ENCODE data around the gene MBOAT1.

Gene MBOAT1

DNA sequence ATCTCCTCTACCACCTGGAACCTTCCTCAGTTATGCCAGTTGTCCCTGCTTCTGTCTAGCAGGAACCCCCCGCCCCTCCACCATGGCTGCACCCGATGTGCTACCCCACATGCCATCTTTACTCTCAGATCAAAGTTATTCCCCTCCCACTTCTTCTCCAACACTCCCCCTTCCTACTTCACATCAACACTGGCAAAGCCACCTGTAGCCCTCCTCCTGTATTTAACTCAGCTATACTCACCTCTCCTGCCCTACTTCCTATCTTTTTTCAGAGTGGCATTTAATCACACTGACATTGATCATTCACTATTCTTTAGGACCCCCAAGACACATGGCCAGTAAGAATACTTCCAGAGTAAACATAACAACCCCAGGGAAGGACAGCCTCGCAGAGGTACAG, 84.3 kb downstream of the MBOAT1 start:
- no peak for DNase-seq

DNA sequence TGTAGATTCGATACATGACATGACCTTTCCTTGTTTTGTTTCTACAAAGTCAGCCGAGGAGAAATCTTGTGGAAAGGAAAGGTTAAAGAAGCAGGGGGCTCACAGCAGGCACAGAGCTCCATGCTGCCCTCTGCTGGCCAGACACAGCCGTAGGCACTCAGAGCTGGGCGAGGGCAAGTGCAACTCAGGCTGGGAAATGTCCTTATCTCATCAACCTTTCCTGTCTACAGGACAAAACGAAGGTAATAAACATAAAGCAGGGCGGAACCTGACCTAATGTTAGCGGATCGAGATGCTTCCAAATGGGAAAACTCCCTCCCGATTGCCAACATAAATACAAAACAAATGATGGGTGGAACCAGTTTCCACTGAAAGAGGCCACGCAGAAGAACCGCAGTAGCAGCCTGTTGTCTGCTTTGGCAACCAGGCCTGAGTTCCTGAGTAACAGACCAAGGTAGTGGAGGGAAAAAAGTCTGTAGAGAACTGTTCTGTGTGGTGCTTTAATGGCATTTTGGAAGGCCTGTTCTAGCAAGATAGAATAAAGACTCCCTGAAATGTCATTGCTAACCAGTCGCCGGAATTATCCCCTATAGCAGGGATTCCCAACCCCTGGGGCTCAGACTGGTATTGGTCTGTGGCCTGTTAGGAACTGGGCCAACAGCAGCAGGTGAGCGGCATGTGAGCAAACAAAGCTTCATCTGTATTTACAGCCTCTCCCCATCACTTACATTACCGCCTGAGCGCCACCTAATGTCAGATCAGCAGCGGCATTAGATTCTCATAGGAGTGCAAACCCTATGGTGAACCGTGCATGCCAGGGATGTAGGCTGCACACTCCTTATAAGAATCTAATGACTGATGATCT, 85.2 kb downstream of the MBOAT1 start:
- DNase-seq, result peak; percentile 68

DNA sequence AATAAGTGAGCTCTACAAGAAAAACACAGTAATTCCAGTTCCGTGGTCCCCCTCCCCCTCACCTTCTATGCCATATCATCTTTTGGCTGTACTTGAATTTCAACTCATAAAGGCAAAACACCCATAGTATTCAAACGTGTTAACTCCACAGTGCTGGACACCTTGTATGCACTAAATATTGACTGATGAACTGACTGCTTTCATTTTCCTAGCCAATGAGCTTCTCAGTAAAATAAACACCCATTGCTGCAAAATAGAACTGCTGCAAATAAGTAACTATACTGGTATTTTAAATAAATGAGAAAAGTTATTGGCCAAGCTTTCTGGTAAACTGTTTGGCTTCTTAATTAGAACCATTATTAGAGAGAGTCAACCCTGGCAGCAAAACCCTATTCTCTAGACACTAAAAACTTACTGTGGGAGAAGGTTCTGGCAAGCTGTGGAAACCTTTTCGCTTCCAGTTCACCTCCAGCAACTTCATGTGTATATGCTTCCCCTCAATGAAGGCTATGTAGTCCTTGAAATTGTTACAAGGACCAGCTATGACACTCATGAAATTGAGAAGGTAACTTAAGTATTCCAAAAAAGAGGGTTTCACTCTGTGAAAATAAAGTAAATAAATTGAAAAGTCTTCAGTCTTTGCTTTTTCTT, 86.0 kb downstream of the MBOAT1 start:
- DNase-seq, result no peak

DNA sequence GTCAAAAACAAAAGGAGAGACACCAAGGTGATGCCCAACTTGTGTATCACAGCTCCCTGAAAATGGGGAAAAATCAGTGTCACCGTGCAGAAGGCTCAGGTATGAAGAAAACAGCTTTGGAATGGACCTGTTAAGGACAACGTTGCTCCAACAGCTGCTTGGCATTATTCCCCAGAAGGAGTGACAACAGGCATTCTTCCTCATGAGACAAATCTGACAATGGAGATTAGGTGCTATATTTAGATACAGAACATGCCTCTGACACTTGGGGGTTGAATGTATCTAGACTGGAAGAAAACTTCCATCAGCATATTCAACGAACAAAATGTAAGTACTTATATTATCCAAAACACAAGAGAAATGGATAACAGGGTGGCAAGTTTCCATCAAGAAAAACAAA, 87.7 kb downstream of the MBOAT1 start:
- DNase-seq, result no peak

DNA sequence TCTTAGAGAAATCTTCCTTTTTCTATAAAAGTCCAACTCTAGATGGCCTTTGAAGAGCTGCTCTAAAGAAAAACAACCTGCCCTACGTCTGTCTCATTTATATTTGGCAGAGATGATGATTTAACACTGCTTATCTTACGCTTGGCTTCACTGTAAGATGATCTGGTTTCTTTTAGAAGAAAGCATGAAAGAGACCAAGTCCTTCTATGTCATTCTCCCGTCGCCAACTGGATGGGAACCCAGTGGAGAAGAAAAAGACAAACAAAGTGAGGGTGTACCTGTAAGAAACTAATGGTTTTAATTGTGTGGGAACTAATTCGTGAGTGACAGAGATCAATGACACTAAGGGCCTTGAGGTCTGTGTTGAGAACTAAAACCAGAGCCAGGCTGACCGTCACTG, 92.8 kb downstream of the MBOAT1 start:
- no peak for DNase-seq

DNA sequence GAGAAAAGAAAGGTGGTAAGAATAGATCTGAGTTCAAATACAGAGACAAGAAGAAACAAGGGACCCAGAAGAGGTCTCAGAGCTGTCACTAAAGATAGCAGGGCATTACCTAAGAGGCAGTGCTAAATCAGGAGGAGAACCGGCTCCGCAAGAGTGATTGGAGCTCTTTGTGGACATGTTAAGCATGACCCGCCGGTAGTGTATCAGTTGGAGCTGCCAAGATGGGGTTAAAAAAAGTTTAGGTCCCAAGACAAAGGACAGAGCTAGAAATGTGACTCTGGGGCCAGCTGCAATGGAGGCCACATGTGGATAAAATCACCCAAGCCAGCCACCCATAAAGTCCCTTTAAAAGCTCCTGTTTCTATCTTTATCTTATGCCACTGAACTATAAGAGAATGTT, 93.4 kb downstream of the MBOAT1 start:
- DNase-seq, result no peak

DNA sequence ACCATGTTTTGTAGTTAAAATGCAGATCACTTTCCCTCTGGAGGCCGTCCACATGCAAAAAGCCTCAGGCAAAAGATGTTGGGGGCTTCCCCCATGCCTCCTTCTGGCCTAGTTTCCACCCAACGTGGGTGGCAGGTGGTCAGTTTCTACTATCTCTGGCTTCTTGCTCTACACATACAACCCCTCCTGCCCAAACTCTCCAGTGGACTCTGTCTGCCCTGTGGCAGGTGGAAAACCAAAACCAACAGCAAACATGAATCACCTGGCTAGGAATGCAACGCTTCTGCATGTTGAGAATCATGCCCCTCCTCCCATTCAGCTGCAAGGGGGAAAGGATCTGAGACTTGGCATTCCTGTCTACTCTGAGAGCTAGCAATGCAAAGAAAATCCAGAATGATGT, 94.8 kb downstream of the MBOAT1 start:
- DNase-seq, result no peak

DNA sequence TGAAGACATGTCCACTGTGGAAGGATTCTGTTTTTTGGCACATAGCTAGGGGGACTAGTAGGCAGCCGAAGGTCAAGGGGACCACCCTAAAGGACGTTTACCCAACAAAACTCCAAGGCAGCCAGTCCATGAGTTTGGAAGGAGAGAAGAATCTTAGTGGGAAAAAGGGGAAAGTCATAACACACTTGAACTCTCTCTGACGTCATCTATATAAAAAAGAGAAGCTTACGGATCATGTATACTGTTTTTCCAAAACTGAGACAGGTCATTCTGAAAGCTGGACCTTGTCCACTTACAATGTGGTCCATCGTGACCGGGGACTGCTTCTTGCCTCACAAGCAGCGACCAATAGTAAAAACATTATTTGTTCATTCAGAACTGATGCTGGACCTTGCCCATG, 95.5 kb downstream of the MBOAT1 start:
- no peak for DNase-seq

DNA sequence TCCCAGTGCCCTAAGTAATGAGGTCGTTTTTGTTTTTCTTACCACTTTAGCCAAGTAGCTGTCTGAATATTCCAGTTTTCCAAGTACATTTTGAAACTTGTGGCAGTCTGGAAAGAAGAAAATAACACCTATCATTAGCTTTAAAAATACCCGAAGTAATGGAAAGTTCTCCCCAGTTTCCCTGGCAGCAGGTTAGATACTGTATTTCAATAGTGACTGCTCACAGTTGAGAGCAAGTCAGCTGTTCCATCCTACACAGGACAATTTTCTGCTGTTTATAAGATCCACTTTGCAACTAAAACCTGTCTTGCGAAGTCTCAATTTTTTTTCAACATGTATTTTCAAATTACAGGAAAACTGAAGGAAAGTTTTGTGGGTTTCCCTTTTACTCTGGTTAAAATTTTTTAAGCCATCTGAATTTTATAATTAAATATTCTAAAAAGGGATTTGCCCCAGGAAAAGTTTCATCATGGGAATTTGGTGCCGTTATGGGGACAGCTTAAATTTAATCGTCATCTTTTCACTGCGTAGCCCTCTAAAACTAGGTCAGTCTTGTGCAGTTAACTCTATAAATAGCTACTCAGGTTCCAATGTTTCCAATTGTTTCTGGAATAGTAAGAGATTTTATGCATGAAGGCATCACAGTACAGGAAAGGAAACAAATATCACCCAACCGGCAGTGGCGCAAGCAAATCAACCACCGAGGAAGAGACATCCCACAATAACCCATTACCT, 96.9 kb downstream of the MBOAT1 start:
- no peak for DNase-seq

DNA sequence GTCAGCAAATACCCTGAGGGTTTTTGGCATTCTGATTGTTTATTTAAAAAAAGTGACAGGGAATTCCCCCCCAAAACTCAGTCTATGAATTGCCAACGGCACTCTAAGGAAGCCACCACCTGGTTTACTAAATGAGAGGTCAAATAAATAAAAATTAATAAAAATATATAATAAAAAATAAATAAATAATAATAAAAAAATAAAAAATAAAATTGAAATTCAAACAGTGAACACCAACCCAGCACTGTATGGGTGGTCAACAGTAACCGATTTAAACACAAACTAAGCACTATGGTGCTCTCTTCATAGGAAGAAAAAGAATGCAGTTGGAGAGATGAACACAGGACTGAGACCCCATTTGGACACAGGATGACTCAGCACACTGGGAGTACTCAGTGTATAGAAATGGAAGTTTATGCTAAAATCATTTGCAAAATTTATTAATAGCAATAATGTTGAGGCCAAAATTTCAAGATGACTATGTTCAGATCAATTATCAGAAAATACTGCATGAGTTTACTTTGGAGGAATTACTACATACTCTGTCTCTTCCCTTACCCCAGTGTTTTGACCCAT, 98.5 kb downstream of the MBOAT1 start:
- no peak for DNase-seq

DNA sequence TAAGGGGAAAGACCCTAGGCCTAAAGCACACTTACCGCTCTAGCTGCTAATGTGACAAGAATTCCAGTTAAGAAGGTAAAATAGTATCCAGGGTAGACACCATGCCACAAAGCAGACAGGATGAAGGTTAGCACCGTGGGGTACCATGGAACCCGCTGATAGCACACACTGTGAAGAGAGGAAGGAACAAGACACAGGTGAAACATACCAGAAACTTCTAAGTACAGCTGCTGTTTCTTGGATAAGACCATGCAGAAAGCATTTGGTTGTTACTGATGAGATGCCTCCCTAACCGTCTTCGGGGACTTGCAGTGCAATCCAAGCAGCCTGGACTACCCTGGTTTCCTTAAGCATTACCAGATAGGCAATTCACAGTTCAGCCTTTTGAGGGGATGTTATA, 99.4 kb downstream of the MBOAT1 start:
- no peak for DNase-seq

DNA sequence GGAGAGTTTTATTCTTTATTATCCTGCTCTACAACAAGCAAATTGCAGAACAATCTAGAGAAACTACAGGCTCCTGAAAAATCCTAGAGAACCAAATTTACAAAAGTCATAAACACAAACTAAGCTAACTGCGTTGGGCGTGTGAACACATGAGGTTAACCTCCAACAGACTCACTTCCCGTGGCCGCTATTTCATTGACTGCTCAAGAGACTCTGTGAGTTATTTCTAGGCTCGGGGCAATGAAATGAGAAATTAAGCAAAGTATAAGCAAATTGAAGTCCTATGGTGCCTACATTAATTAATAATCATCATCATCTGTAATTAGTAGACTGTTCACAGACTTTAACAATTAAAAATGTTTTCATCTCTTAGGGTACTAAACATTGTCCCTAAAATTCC, 100.0 kb downstream of the MBOAT1 start:
- no peak for DNase-seq

DNA sequence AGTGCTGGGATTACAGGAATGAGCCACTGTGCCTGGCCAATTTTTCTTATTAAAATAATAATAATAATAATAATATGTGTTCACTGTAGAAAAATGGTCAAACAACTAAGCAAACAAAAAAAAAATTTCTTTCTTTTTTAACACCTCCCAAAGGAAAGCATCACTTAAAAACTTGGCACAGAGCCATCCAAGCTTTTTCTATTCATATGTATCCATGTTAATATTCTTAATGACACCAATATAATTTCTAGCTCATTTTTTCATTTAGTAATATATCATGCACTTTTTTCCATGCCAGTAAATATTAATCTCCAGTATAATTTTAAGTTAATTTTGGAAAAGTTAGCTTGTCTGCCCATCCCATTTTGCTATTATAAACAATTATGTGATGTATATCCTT, 101.8 kb downstream of the MBOAT1 start:
- DNase-seq, result no peak

DNA sequence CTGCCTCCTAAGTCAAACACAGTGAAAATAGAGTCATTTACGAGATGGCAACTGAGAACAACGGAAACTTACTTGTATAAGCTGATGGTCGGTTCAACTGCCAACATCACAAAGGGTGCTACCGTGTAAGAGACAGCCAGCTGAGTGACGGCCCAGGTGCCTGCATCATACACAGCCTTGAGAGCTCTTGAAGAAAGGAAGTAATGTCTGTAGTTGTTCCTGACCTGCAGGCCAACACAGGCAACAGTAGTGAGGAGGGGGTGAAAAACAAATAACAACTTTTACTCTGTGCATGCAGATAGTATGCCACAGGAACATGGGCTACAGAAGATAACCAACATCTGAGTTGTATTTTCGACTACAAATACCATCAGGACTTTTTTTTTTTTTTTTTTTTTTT, 102.7 kb downstream of the MBOAT1 start:
- DNase-seq, result no peak

DNA sequence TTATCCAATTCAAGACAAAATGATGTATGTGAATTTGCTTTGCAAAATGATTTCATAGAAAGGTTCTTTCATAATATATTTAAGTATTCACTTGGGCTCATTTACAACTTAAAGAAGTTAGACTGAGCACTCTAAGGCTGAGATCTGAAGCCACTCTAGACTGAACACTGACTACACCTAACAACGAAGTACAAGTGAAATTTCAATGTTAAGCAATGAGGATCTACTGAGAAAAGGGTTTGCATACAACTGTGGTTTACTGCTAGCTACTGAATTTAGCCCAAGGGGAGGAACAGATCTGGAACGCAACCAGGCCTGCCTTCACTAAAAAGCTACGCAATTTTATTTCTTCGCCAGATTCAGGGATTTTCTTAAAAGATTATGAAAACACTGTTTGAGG, 106.4 kb downstream of the MBOAT1 start:
- no peak for DNase-seq

DNA sequence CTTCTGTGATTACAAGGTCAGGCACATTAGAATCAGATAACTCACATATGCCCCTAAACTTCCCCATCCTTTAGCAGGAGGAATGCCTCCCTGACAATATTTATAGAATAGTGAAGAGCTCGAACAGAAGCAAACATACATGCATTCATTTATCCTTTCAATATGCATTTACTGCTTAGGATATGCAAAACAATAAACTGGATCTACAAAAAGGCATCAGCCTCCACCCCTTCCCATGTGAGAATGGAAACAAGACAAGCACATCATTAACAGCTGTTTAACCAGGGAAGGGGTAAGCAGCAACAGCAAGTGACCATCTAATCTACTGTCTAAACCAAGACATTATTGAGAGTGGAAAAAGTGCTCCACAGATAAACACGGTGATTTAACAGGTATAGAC, 107.6 kb downstream of the MBOAT1 start:
- DNase-seq, result no peak

DNA sequence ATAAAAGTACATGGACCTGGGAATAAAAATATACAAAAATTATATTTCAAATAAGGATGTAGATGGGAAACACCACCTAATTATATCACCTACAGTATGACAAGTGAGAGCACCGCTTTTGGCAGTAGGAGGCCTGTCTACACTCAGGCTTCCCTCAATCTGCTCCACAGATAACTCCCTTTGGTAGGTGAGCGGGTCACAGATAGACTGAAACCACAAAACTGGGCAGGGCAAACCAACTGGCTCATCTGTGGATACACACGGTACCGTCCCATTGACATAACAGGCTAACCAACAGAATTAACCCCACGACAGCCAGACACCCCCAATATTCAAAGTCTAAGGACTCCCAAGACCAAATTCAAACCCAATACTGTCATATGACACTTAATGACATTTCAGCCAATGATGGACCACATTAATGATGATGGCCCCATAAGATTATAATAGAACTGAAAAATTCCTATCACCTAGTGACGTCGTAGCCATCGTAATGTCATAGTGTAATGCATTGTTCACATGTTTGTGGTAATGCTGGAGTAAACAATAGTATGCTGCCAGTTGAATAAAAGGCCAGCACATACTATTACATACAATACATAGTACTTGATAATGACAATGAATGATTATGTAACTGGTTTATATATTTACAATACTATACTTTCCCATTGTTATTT, 109.7 kb downstream of the MBOAT1 start:
- DNase-seq, result no peak

DNA sequence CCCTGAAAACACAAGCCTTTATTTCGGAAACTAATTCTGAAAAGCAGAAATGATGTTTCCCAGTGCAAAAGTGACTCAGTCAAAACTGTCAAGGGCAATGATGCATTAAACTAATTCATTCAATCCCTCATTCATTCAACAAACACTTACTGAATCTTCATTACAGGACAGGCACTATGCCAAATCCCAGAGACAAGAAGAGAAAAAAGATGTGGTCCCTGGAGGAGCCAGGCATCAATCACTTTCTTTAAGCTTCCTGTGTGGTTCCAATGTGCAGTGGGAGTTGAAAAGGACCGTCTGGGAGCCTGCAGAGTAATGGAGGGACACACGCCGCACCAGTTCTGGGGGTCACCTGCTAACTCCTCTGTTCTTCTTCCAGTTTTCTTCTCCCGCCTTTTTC, 113.1 kb downstream of the MBOAT1 start:
- no peak for DNase-seq

DNA sequence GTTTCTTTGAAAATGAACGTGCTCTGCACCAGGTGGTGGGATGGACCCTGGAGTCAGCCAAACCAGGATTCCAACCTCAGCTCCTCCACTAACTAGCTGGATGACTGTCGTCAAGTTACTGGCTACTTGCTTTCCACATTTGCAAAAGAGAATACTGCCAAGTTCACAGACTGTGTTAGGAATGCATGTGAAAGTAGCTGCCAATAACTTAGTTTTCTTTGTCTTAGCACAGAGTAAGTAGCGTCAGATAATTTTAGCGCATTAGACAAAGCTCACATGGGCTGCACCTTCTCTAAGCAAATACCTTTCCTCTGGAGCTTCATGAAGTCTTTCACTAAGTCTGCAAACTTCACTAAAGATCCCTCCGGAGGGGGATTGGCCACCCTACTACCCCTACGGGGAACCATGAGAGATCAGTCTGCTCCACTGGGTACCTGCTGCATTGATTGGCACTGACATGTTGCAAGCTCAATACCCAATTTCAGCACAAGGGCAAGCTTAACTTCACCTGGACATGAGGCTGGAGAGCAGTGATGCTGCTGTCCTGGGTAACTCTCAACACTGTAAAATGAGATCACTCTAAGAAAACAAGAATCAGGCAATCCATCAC, 113.9 kb downstream of the MBOAT1 start:
- DNase-seq, result no peak

DNA sequence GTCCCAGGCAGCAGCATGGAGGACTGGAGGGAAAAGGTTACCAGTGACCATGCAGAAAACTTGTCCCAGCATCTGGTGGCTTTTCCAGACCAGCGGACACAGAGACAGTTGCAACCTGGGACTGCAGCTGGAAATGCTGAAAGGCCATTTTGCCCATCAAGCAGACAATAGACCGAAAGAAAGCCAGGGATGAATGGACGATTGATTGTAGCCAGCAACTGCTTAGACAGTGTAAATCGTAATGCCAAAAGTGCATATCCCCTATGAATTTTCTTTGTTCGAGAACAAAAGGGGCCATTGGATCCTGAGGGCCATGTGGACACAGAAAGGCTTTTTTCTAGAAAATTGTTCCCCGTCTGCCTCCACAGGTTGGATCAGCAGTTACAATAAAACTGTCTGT, 115.7 kb downstream of the MBOAT1 start:
- no peak for DNase-seq

DNA sequence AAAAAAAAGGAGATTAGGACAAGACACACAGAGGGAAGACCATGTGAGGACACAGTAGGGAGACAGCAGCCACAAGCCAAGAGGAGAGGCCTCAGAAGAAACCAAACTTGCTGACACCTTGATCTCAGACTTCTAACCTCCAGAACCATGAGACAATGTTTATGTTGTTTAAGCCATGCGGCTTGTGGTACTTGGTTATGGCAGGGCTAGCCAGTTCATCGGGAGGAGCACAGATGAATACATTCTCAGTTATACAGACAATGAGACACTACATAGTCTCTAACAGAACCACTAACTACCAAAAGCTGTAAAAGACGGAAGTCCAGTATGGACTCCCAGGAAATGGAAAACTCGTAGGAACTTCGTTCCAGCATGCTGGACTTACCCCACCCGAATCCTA, 116.8 kb downstream of the MBOAT1 start:
- DNase-seq, result no peak

DNA sequence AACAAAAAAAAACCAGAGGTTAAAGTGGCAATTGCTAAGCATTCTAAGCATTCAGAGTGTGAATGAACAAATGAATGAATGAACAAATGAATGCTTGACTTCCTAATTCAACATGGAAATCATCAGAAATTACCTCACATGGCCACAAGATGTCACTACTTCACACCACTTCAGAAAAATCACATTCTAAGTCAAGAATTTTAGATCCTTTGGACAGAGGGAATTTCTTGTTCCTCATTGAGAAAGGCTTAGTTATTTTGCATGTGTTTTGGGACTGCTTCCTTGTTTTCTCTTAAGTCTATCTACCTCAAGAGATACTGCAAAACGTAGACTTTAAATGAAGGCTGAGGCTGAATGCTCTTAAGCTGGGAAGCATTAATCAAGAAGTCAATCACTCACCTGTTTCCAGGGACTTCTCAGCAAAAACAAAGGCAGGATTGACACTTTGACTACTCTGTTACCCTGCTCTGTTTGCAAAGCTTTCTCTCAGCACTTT, 120.2 kb downstream of the MBOAT1 start:
- no peak for DNase-seq

Data from stimulated activated CD4-positive, alpha-beta T cell treated with anti-CD3 and anti-CD28 coated beads, Interleukin-12 subunit alpha, Interleukin-12 subunit beta, amount 100 ng/mL, for 4 hours (primary cell).